ENCODE measurements around the gene FOXC2. TPM values are rescaled to one million over a fixed set of nuclear protein-coding genes. Genes with fewer than 3 reads are reported as not detected.

The FOXC2 gene
- total and polyA plus RNA-seq, 2 donors (not counting 3 experiments of a cell fraction or from before 2014, with no cell fraction given) = 7.7 to 44.0 TPM

DNA sequence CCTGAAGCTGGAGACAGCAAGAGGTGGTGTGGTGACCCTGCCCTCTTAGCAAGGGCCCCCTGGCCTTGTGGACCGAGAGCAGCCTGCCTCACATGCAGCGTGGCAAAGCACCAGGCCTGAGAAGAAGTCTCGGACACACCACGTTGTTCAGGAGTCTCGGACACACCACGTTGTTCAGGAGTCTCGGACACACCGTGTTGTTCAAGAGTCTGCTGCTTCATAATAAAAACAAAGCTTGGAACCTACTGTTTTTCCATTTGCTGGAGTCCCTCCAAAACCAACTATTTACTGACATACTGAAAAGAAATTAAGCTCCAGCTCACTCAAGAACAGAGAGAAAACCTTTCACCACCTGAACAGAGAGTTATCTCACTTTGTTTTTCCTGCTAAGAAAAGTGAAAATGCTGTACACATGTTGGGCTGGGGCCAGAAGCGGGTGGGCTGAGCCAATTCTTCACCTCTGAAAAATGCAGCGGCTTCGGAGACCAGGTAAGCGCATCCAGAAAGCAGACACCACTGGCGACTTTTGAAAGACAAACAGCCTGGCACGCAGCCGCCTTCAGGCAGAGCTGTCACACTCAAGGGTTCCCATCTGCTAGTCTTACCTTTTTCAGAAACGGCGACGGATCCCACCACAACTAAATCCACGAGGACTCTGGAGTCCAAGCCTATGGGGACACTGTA is 20.5 kb upstream of the FOXC2 start:
- H3K4me2 ChIP-seq (ENCODE audit: insufficient read depth, low read length) = no peak overlapping the region
- DNase-seq (ENCODE audit: low read depth, low spot score) = no peak
- BruUV-seq (replicated peaks) = no TSS peak
- H3K4me3 ChIP-seq (replicated peaks in 1 of 3; ENCODE audit: insufficient read depth in 1 of 3, low read depth in 1 of 3, low read length in 3 of 3) = no peak overlapping the region
- no peaks in the 10 kb centered on the region for H4K20me1 ChIP-seq (replicated peaks; ENCODE audit: control insufficient read depth, extremely low read depth, insufficient read depth, low read length)
- no peak overlapping the region for H3K27ac ChIP-seq (ENCODE audit: insufficient read depth, low read depth, low read length)
- no peak for FAIRE-seq
- dilution Hi-C loops (cut with MboI; ENCODE audit: extremely low pct_ligation_motif_present, low sequenced_read_pairs) (no loop called here), intact Hi-C loops (cut with micrococcal nuclease) (no loop called here)
- peaks cover 5 to 23% of the 10 kb centered on the region in 2 experiments for H3K36me3 ChIP-seq (ENCODE audit: control insufficient read depth in 2 of 2, extremely low read depth in 1 of 2, insufficient read depth in 2 of 2, low read length in 2 of 2)
- H3K79me2 ChIP-seq (ENCODE audit: control insufficient read depth, insufficient read depth, low read length) = no peaks in the 10 kb centered on the region
- ChIA-PET POLR2A (no interaction called here), CTCF (no interaction called here)
- no peaks in the 10 kb centered on the region for H3K4me1 ChIP-seq (ENCODE audit: control insufficient read depth, extremely low read depth, insufficient read depth, low read length)
- no peak for TF ChIP-seq FOS (IDR thresholded peaks at IDR 0.05; ENCODE audit: borderline replicate concordance, insufficient read depth, low read length)
- no peak for TF ChIP-seq GATA2 (IDR thresholded peaks at IDR 0.05; ENCODE audit: insufficient read depth, insufficient read length, low read depth, low read length)
- TF ChIP-seq POLR2A (IDR thresholded peaks at IDR 0.05; ENCODE audit: low read depth, low read length) = no peak
- no peak for TF ChIP-seq MYC (IDR thresholded peaks at IDR 0.05; ENCODE audit: low read depth, low read length)
- TF ChIP-seq JUN (IDR thresholded peaks at IDR 0.05; ENCODE audit: borderline replicate concordance, insufficient read depth, insufficient read length, low read depth) = no peak
- TF ChIP-seq, protein P1, sequence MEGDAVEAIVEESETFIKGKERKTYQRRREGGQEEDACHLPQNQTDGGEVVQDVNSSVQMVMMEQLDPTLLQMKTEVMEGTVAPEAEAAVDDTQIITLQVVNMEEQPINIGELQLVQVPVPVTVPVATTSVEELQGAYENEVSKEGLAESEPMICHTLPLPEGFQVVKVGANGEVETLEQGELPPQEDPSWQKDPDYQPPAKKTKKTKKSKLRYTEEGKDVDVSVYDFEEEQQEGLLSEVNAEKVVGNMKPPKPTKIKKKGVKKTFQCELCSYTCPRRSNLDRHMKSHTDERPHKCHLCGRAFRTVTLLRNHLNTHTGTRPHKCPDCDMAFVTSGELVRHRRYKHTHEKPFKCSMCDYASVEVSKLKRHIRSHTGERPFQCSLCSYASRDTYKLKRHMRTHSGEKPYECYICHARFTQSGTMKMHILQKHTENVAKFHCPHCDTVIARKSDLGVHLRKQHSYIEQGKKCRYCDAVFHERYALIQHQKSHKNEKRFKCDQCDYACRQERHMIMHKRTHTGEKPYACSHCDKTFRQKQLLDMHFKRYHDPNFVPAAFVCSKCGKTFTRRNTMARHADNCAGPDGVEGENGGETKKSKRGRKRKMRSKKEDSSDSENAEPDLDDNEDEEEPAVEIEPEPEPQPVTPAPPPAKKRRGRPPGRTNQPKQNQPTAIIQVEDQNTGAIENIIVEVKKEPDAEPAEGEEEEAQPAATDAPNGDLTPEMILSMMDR (IDR thresholded peaks at IDR 0.05; ENCODE audit: extremely low read depth in 1 of 2, insufficient read depth in 1 of 2, low read depth in 1 of 2, low read length in 2 of 2) = no peak
- TF ChIP-seq POLR2AphosphoS5 (IDR thresholded peaks at IDR 0.05; ENCODE audit: insufficient read depth, low read depth, low read length) = no peak
- TF ChIP-seq, protein P2, sequence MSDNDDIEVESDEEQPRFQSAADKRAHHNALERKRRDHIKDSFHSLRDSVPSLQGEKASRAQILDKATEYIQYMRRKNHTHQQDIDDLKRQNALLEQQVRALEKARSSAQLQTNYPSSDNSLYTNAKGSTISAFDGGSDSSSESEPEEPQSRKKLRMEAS (IDR thresholded peaks at IDR 0.05; ENCODE audit: insufficient read depth, insufficient read length) = no peak
- TF ChIP-seq EZH2 (IDR thresholded peaks at IDR 0.05; ENCODE audit: borderline replicate concordance, low read depth, low read length, severe bottlenecking) = no peak
- H3K9me1 ChIP-seq (replicated peaks; ENCODE audit: control insufficient read depth, extremely low read depth, insufficient read depth, low read length) = no peaks in the 10 kb centered on the region
- H3K9ac ChIP-seq (replicated peaks; ENCODE audit: extremely low read depth, insufficient read depth, low read length) = no peak overlapping the region
- H3K27me3 ChIP-seq (ENCODE audit: control insufficient read depth in 2 of 2, insufficient read depth in 2 of 2, low read length in 2 of 2) = no peaks in the 10 kb centered on the region
- H3K9me3 ChIP-seq (replicated peaks; ENCODE audit: control insufficient read depth, insufficient read depth, low read length) = no peaks in the 10 kb centered on the region
- no peak overlapping the region for H2AFZ ChIP-seq (ENCODE audit: low read depth, low read length)

Data from endothelial cell of umbilical vein (primary cell).